Aortic smooth muscle cell (primary cell): Measurements from ENCODE around the gene EPB41. TPM values are rescaled to one million over a fixed set of nuclear protein-coding genes. Genes with fewer than 3 reads are reported as not detected.

Source experiments
- total RNA-seq: library from RNA; depleted of rRNA; stranded (reverse); fragments of >200 nt; gene quantifications from 2 replicates; pipeline ENCODE4 v1.2.3, GENCODE V29; 2014

EPB41 gene
- total RNA-seq: 5.7 and 10.1 TPM in 2 replicates

DNA sequence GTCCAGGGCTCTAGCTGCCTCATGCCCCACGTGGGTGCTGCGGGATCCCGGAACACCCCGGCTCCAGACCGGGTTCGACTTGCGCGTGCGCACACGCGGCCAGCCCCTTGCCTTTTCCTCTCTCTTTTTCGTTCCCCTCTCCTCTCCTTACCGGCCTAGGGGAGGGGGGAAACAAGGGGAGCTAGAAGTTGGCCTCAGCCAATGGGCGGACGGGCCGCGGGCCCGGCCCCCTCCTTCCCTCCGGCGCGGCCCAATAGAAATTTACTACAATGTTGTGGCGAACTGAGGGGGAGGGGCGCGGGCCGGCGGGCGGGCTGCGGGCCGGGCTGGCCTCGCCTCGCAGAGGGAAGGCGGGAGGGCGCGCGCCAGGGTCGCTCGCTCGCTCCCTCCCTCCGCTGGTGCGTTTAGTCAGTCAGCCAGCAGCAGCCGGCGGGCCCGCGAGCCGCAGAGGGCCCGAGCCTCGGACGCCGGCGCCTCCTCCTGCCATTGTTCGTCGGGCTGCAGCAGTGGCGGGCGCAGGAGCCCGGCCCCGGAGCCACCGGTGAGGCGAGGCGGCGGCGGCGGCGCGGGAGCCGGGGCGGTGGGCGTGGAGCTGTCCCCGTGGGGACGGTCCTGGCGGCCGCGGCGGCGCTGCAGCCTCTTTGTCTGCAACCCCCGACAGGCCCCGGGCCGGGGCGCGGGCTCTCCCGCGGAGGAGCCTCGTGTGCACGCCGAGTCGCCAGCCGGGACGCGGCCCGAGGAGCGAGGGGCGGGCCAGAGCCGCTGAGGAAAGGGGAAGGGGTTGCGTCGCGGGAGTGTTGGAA lies at the start of gene EPB41:
Gene EPB41, plus strand, starts transcription at position 342 of the 803 bp plus-strand sequence. CDS start 72,869 bp downstream, outside the sequence.

DNA sequence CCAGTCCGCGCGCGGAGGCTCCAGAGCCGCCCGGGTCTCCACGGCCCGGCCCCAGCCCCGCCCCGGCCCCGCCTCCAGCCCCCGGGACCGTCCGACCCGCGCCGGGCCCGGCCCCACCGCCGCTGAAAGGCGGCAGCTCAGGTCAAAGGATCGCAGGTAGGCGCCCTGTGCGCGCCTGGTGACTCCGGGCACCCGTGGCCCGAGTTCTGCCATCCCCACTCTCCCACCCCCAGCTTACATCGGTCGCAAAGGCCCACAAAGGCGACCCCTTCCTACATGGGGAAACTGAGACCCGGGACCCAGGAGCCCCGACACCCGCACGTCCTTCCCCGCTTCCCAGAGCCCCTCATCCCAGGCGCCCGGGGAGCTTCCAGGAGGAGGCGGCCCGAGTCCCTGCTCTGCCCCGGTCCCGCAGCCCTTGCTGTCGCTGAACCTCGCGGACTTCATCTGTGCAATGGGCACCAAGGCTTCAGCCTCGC lies 209.6 kb downstream of the EPB41 start, which contains the start of gene TMEM200B:
Gene TMEM200B, minus strand, starts transcription at position 17 of the 479 bp plus-strand sequence. CDS start 2,075 bp downstream, outside the sequence.

Other genes with a start within 250 kb of the EPB41 start
- 7.0 and 7.8 TPM in 2 replicates for gene GMEB1, start 245.8 kb upstream of the EPB41 start, total RNA-seq
- 44.1 and 45.8 TPM in 2 replicates for gene YTHDF2, start 177.6 kb upstream of the EPB41 start, total RNA-seq
- under 0.01 TPM in 1 of 2 replicates, not detected in the other for gene OPRD1, start 102.4 kb upstream of the EPB41 start, total RNA-seq
- 11.5 and 12.2 TPM in 2 replicates for gene TMEM200B, start 209.3 kb downstream of the EPB41 start, total RNA-seq